HepG2 (cell line): ENCODE results near the gene DDX20. TPM values are rescaled to one million over a fixed set of nuclear protein-coding genes. Genes with fewer than 3 reads are reported as not detected.

ENCODE experiments used
- KLF13 ChIP-seq: sonication (generic); formaldehyde crosslinking; IDR thresholded peaks from 2 replicates; pipeline ENCODE4 v1.4.0; 2020; ENCODE audit warnings: mild to moderate bottlenecking, missing genetic modification reagents
- POLR2AphosphoS5 ChIP-seq: IDR thresholded peaks from 2 replicates; pipeline ENCODE4 v1.6.1; 2012; ENCODE audit warnings: low read depth, low read length
- TGIF2 ChIP-seq: IDR thresholded peaks from 2 replicates; pipeline ENCODE4 v1.6.1; 2016; ENCODE audit warnings: control low read depth, missing compliant biosample characterization
- ZNF274 ChIP-seq: sonication (generic); formaldehyde crosslinking; IDR thresholded peaks from 2 replicates; pipeline ENCODE4 v1.5.1; 2020; ENCODE audit warnings: mild to moderate bottlenecking, missing genetic modification reagents
- ZNF569 ChIP-seq: sonication (generic); formaldehyde crosslinking; IDR thresholded peaks from 2 replicates; pipeline ENCODE4 v1.5.0; 2020; ENCODE audit warnings: mild to moderate bottlenecking, missing genetic modification reagents, moderate library complexity, borderline replicate concordance
- polyA plus RNA-seq, 8 experiments: library from polyadenylated mRNA; depleted of rRNA in 3 of 8; stranded (reverse) in 7 of 8; unstranded in 1 of 8; fragments of >200 nt; fragmentation: Illumina TruSeq in 4 of 8; extraction: Trizol in 4 of 8; gene quantifications; 2 replicates each; pipeline versions ENCODE4 v1.2.1 to v1.2.3, GENCODE V29; 2011 to 2016; ENCODE audit warnings: low read depth in 4 of 8, missing spikeins in 1 of 8, mixed read lengths in 1 of 8; ENCODE audit not compliant: insufficient read depth in 1 of 8
- total RNA-seq, 5 experiments: library from RNA; depleted of rRNA; stranded (reverse); fragments of >200 nt; fragmentation: Illumina TruSeq; extraction: Trizol; gene quantifications; 2 replicates each; pipeline ENCODE4 v1.2.3, GENCODE V29; 2016; ENCODE audit warnings: low read depth in 1 of 5
- TF ChIP-seq, protein P1 (sequence below): IDR thresholded peaks from 2 replicates; pipeline ENCODE4 v1.4.0; 2020; ENCODE audit warnings: mild to moderate bottlenecking, missing genetic modification reagents
- TF ChIP-seq, protein P2 (sequence below): IDR thresholded peaks from 2 replicates; pipeline ENCODE4 v1.6.1; 2016; ENCODE audit warnings: mild to moderate bottlenecking, missing biosample characterization, missing genetic modification reagents
- TF ChIP-seq, protein P3 (sequence below): sonication (generic); formaldehyde crosslinking; IDR thresholded peaks from 2 replicates; pipeline ENCODE4 v1.4.0; 2020; ENCODE audit warnings: mild to moderate bottlenecking, missing genetic modification reagents
- TF ChIP-seq, protein P4 (sequence below): sonication (generic); formaldehyde crosslinking; IDR thresholded peaks from 2 replicates; pipeline ENCODE4 v1.4.0; 2020; ENCODE audit warnings: low read depth, mild to moderate bottlenecking, missing genetic modification reagents
- TF ChIP-seq, protein P5 (sequence below): sonication (generic); formaldehyde crosslinking; IDR thresholded peaks from 2 replicates; pipeline ENCODE4 v1.4.0; 2020; ENCODE audit warnings: missing genetic modification reagents

DDX20 gene
- total and polyA plus RNA-seq, 2 of the 13 experiments (the other 11 are each of a cell fraction or from before 2014, with no cell fraction given) = 4.0 to 14.3 TPM

DNA sequence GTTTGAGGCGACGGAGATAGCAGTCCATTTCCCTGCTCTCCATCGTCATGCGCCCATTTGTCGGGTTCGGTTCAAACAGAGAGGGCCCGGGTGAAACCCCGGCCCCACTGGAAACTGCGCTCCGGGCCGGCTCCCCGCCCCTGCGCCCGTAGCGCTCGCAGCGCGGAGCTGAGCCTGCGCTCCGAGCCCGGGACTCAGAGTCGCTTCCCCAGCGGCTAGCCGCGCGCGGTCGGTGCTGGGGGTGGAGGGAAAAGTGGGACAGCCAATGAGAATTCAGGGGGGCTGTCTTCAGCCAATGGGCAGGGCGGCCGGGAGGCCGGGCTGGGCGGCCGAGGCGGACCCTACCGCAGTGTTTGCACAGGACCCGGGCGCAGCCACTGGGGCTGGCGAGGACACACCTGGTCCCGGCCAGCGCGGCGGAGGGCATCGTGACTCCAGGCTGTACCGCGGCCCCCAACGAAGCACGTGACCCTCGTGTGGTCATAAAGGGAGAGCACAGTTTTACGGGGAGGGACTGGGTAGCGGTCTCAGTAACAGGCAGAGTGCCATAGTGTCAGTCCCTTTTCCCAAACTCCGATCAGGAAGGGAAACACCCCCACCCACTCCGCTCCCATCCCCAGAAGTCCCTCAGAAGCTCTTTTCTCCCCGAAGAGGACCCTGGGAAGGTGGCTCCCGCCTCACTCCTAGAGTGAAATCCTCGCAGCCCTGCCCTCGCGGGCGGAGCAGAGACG, 16.3 kb upstream of the DDX20 start, which contains the start of gene INKA2 (continued):
- TF ChIP-seq, protein P1, sequence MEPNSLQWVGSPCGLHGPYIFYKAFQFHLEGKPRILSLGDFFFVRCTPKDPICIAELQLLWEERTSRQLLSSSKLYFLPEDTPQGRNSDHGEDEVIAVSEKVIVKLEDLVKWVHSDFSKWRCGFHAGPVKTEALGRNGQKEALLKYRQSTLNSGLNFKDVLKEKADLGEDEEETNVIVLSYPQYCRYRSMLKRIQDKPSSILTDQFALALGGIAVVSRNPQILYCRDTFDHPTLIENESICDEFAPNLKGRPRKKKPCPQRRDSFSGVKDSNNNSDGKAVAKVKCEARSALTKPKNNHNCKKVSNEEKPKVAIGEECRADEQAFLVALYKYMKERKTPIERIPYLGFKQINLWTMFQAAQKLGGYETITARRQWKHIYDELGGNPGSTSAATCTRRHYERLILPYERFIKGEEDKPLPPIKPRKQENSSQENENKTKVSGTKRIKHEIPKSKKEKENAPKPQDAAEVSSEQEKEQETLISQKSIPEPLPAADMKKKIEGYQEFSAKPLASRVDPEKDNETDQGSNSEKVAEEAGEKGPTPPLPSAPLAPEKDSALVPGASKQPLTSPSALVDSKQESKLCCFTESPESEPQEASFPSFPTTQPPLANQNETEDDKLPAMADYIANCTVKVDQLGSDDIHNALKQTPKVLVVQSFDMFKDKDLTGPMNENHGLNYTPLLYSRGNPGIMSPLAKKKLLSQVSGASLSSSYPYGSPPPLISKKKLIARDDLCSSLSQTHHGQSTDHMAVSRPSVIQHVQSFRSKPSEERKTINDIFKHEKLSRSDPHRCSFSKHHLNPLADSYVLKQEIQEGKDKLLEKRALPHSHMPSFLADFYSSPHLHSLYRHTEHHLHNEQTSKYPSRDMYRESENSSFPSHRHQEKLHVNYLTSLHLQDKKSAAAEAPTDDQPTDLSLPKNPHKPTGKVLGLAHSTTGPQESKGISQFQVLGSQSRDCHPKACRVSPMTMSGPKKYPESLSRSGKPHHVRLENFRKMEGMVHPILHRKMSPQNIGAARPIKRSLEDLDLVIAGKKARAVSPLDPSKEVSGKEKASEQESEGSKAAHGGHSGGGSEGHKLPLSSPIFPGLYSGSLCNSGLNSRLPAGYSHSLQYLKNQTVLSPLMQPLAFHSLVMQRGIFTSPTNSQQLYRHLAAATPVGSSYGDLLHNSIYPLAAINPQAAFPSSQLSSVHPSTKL (CRISPR knock-in tag) = peak; percentile 37; the same call in 1 of the 2 replicates
- TF ChIP-seq, protein P2, sequence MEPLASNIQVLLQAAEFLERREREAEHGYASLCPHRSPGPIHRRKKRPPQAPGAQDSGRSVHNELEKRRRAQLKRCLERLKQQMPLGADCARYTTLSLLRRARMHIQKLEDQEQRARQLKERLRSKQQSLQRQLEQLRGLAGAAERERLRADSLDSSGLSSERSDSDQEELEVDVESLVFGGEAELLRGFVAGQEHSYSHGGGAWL = peak; percentile 87; the same call in 1 of the 2 replicates
- TF ChIP-seq ZNF569 (CRISPR knock-in tag) = no peak
- TF ChIP-seq, protein P3, sequence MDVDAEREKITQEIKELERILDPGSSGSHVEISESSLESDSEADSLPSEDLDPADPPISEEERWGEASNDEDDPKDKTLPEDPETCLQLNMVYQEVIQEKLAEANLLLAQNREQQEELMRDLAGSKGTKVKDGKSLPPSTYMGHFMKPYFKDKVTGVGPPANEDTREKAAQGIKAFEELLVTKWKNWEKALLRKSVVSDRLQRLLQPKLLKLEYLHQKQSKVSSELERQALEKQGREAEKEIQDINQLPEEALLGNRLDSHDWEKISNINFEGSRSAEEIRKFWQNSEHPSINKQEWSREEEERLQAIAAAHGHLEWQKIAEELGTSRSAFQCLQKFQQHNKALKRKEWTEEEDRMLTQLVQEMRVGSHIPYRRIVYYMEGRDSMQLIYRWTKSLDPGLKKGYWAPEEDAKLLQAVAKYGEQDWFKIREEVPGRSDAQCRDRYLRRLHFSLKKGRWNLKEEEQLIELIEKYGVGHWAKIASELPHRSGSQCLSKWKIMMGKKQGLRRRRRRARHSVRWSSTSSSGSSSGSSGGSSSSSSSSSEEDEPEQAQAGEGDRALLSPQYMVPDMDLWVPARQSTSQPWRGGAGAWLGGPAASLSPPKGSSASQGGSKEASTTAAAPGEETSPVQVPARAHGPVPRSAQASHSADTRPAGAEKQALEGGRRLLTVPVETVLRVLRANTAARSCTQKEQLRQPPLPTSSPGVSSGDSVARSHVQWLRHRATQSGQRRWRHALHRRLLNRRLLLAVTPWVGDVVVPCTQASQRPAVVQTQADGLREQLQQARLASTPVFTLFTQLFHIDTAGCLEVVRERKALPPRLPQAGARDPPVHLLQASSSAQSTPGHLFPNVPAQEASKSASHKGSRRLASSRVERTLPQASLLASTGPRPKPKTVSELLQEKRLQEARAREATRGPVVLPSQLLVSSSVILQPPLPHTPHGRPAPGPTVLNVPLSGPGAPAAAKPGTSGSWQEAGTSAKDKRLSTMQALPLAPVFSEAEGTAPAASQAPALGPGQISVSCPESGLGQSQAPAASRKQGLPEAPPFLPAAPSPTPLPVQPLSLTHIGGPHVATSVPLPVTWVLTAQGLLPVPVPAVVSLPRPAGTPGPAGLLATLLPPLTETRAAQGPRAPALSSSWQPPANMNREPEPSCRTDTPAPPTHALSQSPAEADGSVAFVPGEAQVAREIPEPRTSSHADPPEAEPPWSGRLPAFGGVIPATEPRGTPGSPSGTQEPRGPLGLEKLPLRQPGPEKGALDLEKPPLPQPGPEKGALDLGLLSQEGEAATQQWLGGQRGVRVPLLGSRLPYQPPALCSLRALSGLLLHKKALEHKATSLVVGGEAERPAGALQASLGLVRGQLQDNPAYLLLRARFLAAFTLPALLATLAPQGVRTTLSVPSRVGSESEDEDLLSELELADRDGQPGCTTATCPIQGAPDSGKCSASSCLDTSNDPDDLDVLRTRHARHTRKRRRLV (CRISPR knock-in tag) = peak; percentile 82; the same call in 1 of the 2 replicates
- peak; percentile 73; the same call in 1 of the 2 replicates for TF ChIP-seq ZNF274 (CRISPR knock-in tag)
- no peak for TF ChIP-seq KLF13
- TF ChIP-seq TGIF2 = peak; percentile 37; the same call in 1 of the 2 replicates
- TF ChIP-seq, protein P4, sequence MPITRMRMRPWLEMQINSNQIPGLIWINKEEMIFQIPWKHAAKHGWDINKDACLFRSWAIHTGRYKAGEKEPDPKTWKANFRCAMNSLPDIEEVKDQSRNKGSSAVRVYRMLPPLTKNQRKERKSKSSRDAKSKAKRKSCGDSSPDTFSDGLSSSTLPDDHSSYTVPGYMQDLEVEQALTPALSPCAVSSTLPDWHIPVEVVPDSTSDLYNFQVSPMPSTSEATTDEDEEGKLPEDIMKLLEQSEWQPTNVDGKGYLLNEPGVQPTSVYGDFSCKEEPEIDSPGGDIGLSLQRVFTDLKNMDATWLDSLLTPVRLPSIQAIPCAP (CRISPR knock-in tag) = no peak
- TF ChIP-seq, protein P5, sequence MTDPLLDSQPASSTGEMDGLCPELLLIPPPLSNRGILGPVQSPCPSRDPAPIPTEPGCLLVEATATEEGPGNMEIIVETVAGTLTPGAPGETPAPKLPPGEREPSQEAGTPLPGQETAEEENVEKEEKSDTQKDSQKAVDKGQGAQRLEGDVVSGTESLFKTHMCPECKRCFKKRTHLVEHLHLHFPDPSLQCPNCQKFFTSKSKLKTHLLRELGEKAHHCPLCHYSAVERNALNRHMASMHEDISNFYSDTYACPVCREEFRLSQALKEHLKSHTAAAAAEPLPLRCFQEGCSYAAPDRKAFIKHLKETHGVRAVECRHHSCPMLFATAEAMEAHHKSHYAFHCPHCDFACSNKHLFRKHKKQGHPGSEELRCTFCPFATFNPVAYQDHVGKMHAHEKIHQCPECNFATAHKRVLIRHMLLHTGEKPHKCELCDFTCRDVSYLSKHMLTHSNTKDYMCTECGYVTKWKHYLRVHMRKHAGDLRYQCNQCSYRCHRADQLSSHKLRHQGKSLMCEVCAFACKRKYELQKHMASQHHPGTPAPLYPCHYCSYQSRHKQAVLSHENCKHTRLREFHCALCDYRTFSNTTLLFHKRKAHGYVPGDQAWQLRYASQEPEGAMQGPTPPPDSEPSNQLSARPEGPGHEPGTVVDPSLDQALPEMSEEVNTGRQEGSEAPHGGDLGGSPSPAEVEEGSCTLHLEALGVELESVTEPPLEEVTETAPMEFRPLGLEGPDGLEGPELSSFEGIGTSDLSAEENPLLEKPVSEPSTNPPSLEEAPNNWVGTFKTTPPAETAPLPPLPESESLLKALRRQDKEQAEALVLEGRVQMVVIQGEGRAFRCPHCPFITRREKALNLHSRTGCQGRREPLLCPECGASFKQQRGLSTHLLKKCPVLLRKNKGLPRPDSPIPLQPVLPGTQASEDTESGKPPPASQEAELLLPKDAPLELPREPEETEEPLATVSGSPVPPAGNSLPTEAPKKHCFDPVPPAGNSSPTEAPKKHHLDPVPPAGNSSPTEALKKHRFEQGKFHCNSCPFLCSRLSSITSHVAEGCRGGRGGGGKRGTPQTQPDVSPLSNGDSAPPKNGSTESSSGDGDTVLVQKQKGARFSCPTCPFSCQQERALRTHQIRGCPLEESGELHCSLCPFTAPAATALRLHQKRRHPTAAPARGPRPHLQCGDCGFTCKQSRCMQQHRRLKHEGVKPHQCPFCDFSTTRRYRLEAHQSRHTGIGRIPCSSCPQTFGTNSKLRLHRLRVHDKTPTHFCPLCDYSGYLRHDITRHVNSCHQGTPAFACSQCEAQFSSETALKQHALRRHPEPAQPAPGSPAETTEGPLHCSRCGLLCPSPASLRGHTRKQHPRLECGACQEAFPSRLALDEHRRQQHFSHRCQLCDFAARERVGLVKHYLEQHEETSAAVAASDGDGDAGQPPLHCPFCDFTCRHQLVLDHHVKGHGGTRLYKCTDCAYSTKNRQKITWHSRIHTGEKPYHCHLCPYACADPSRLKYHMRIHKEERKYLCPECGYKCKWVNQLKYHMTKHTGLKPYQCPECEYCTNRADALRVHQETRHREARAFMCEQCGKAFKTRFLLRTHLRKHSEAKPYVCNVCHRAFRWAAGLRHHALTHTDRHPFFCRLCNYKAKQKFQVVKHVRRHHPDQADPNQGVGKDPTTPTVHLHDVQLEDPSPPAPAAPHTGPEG (CRISPR knock-in tag) = peak; percentile 87
- TF ChIP-seq POLR2AphosphoS5 = peak; percentile 76
